GM18498 (cell line): ENCODE data around the gene TAMALIN.

Source experiments
- ATAC-seq: cut with Tn5 transposase; IDR thresholded peaks from one replicate; pipeline ENCODE4 v1.9.1; 2021; ENCODE audit warnings: mild to moderate bottlenecking, moderate library complexity; ENCODE audit not compliant: unreplicated experiment

The TAMALIN gene

GRCh38 chr12:51980809-51981127 is 26.0 kb upstream of the TAMALIN start:
- no peak for ATAC-seq

DNA sequence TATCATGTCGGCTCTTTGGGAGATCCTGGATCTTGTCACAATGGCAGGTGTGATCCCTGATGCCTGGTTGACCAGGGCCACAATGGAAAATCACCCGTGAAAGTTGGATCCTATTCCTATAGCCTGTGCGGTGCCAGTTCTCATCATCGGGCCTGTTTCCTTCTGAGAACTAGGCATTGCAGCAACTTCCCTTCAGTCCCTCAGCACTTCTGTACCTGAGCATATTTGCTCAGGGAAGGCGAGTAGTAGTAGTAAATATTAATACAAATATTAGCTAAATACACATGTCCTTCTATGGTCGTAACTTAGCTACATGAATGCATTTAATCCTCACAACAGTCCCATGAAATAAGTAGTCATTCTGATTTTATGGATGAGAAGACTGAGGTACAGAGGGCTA is 22.1 kb upstream of the TAMALIN start:
- no peak for ATAC-seq

DNA sequence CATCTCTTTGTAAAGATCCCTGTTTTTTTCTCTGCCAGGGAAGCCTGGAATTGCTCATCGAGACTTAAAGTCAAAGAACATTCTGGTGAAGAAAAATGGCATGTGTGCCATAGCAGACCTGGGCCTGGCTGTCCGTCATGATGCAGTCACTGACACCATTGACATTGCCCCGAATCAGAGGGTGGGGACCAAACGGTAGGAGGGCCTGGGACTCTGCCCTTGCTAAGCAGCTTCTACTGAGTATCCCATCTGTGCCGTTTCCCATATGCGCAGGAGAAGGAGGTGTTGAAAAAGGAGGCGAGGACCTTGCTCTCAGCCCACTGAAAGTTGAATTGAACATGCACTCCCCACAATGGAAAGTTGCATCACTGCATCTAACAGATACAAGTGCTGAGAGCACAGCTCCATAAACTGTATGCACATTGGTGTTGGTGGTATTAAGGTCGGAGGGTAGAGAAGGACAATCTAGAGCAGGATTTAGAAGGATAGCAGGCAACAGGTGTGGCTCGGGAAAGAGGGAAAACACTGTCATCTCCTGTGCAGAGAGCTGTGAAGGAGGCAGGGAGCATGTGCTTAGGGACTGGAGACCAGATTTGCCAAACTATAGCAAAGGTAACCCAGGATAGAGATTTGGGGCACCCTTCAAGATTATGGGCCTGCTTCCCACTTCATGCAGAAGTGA is 21.5 kb upstream of the TAMALIN start:
- ATAC-seq: no peak

GRCh38 chr12:51986834-51987233 is 19.9 kb upstream of the TAMALIN start:
- ATAC-seq: no peak

DNA sequence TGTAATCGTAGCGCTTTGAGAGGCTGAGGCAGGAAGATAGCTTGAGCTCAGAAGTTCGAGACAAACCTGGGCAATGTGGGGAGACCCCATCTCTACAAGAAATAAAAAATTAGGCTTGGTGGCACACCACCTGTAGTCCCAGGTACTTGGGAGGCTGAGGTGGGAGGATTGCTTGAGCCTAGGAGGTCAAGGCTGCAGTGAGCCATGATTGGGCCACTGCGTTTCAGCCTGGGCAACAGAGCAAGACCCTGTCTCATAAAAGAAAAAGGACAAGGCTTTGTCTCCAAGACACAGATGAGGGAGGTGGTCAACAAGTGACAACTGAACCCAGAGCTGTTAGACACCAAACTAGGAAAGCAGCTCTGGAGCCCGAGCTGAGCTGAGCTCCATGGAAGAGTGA is 14.5 kb upstream of the TAMALIN start:
- no peak for ATAC-seq

DNA sequence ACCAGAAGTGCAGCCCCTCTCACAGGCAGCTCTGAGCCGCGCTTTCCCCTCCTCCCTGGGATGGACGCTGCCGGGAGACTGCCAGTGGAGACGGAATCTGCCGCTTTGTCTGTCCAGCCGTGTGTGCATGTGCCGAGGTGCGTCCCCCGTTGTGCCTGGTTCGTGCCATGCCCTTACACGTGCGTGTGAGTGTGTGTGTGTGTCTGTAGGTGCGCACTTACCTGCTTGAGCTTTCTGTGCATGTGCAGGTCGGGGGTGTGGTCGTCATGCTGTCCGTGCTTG is 12.3 kb upstream of the TAMALIN start:
- ATAC-seq: no peak

GRCh38 chr12:51994959-51995358 is 11.8 kb upstream of the TAMALIN start:
- ATAC-seq: no peak

DNA sequence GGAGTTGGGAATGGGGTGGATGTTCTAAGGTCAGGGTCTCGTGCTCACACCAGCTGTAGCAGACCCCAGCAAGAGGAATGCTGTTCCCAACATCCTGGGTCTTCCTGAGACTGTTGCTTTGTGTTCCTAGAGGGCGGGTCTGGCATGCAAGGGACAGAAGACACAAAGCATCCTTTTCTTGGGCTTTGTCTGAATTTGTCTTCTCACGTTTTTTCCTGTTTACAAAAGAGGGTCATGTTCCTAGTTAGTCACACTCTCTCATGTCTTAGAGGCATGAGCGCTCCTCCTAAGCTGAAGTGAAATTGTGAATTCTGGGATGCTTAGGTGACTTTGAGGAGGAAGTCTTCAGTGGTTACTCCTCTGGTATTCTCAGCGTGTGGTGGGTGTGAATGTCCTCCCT is 9.6 kb upstream of the TAMALIN start:
- no peak for ATAC-seq

GRCh38 chr12:52003016-52003550 is 3.7 kb upstream of the TAMALIN start:
- no peak for ATAC-seq

DNA sequence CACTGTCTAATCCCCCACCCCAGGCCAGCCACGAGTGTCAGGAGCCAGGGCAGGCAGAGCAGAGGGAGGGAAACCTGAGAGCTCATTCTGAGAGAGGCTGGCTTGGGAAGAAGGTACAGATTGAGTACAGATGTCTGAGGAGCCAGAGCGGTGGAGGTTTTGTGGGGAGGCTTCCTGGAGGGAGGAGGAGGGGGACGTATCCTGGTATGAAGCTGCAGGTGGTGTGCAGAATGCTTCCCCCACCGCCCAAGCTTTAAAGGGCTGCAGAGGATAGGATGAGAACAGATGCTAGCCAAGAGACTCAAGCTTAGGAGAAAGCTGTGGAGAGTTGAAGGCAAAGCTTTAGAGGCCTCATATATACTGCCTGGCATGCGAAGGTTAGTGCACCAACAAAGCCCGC is 3.2 kb upstream of the TAMALIN start:
- no peak for ATAC-seq

DNA sequence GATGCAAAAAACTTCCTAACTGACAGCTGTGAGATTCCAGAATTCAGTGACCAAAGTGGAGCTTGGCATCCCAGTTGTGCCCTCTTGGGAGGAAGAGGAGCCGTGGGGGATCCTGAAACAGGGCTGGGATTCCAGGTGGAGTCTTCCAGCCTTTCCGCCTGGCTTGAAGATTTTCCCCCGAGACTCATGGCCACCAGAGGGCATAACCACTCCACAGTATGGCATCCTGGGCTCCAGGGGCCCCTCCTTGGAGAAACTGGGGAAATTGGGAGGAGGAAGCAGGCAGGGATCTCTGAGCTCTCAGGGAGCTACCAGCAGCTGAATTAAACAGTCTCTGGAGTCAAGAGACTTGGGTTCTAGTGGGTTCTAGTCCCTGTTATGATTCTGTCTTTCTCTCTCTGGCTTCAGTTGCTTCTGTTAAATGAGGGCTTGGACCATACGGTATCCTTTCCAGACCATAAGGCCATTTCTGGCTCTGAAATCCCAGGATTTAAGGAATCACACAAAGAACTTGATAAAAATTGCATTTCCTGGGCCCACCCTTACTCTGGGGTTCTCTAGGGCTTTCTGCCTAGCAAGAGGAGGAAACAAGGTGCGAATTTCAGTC is 2.6 kb upstream of the TAMALIN start:
- ATAC-seq: no peak

DNA sequence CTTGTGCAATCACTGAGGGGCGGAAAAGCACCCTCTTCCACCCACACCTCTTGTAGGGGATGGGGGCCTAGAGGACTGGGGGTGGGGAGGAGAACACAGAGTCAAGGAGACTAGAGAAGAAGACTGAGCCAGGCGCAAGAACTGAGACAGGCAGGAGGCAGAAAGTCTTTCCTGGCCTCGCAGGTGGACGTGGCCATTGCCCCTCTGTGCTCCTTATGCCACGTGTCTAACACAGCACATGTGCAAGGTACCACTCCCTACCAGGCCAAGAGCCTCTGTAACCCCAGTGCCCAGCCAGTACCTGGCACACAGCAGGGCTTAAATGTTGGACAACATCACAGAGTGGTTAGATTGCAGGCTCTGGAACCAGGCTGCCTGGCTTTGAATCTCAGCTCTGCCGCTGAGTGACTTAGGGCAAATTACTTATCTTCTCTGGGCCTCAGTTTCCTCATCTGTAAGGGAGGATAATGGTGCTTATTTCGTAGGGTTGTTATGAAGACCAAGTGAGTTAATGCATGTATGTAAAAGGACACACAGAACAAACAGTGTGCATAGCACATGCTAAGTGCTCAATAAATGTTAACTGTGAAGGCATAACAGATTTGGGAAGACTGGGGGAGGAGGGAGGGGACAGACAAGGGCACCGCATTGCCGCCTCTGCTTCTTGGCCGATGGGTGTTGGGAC is 1.4 kb upstream of the TAMALIN start:
- ATAC-seq: no peak

- ATAC-seq: peak; percentile 81
These were observed 643 bp upstream of the TAMALIN start for GRCh38 chr12:52005903-52006703.

DNA sequence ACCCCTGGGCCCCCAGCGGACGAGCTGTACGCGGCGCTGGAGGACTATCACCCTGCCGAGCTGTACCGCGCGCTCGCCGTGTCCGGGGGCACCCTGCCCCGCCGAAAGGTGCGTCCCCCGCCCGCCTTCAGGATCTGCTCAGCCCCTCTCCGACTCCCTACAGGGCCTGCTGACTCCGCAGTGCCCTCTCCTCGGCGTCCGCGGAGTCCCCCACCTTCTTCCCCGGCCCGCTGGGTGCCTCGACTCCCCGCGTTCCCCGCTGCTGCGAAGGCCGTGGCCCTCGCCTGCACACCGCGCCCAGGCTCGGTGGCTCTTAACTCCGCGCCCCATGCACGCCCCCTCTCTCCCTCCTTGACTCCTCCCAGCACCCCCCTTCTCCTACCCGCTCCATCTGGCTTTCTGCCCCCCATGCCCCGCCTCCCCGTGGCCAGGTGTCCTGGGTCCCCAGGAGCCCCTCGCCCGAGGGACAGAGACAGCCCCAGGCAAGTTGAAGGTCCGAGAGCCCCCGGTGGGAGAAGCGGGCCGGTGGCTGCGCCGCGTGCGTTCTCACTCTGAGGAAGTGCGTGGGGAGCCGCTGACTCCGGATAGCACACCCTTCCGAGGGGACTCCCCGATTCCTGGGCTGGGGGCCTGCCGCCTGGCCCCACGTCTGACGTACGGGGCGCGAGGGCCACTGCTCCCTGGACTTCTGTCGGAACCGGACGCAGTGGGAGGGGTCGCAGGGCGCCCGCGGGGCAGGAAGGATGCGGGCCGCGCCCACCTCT is 594 bp downstream of the TAMALIN start:
- ATAC-seq: no peak

GRCh38 chr12:52007982-52008510 is 1.3 kb downstream of the TAMALIN start:
- no peak for ATAC-seq

DNA sequence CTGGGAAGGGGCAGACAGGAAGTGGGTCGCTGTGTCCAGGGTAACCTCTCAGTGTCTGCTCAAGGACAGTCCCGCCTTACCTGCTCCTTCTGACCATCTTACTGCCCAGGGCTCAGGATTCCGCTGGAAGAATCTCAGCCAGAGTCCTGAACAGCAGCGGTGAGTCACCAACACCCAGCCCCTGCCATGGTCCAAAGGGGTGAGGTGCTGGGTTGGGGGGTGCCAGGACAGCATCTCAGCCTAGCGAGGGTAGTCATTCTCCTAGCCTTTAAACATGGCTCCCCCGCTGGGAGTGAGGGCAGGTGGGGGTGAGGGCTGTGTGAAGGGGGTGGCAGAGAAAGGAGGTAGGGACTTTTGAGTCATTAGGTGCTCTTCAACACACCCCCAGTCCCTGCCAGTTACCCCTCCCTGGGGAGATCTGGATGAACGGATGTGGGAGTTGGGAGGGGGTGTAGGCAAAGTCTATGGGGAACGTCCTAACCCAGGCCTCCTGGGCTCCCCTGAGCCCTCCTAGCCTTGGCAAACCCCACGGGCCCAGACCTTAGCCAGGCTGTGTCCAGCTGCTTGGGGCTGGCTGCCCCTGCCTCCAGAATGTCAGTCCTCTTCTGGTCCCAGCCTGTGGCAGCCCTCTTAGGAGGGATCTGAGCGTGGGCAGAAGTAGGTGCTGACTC is 2.5 kb downstream of the TAMALIN start:
- no peak for ATAC-seq

DNA sequence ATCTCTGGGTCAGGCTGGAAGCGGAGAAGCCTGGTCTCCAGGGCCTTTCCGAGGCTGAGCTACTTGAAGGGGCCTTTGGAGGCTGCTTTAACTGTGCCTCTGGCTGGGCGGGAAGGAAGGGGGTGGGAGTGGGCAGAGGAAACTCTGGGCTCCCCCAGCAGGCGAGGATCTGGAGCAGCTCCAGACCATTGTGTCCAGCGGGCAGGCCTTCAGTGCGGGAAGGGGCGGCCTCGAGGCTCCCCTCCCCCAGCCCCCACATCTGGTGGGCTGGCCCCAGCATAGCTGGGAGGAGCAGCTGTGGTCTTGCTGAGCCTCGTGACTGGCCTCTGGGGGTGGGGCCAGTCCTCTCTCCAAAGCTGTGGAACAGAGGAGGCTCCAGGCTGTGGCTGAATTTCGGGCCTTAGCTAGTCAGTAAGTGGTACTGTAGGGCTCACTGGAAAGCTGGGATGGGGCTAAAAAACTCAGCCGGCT is 3.4 kb downstream of the TAMALIN start:
- no peak for ATAC-seq

GRCh38 chr12:52010692-52011601 is 4.2 kb downstream of the TAMALIN start:
- ATAC-seq: no peak
